K562 (cell line): Measurements from ENCODE around the gene DEFB114. TPM values are rescaled to one million over a fixed set of nuclear protein-coding genes. Genes with fewer than 3 reads are reported as not detected.

Experiments
- CGGBP1 ChIP-seq: fragments of 250-450 bp; sonication (Bioruptor Pico); IDR thresholded peaks from 2 replicates; pipeline ENCODE4 v1.9.0; 2021; ENCODE audit warnings: mild to moderate bottlenecking
- CSDE1 ChIP-seq, 2 experiments: fragments of 450-650 bp; IDR thresholded peaks; 2 replicates each; pipeline ENCODE4 v1.6.1; 2016; ENCODE audit warnings: mild to moderate bottlenecking in 1 of 2
- HDAC1 ChIP-seq, 2 experiments: fragments of 450-650 bp; IDR thresholded peaks; 2 replicates each; pipeline ENCODE4 v1.6.1; 2016 to 2017; ENCODE audit warnings: inconsistent platforms in 1 of 2, mild to moderate bottlenecking in 1 of 2, moderate library complexity in 1 of 2
- PHF20 ChIP-seq: fragments of 450-650 bp; IDR thresholded peaks from 2 replicates; pipeline ENCODE4 v1.6.1; 2018; ENCODE audit not compliant: partially characterized antibody
- POLR2G ChIP-seq: fragments of 200-400 bp; formaldehyde crosslinking; IDR thresholded peaks from 2 replicates; pipeline ENCODE4 v1.6.1; 2017; ENCODE audit warnings: low read depth, mild to moderate bottlenecking, antibody characterized with exemption, low read length, moderate library complexity
- RBBP5 ChIP-seq: fragments of 200-600 bp; sonication (generic); IDR thresholded peaks from 2 replicates; pipeline ENCODE4 v1.6.1; 2012; ENCODE audit warnings: borderline replicate concordance, mild to moderate bottlenecking, low read length, control low read depth, inconsistent platforms; ENCODE audit not compliant: insufficient read depth, poor library complexity, severe bottlenecking
- SAFB2 ChIP-seq: fragments of 200-400 bp; formaldehyde crosslinking; IDR thresholded peaks from 2 replicates; pipeline ENCODE4 v1.6.1; 2018; ENCODE audit warnings: borderline replicate concordance, low read length, low read depth, moderate library complexity; ENCODE audit not compliant: severe bottlenecking
- SMARCE1 ChIP-seq: fragments of 450-650 bp; IDR thresholded peaks from 2 replicates; pipeline ENCODE4 v1.7.1; 2016; ENCODE audit warnings: mild to moderate bottlenecking
- SOX6 ChIP-seq: fragments of 450-650 bp; IDR thresholded peaks from 2 replicates; pipeline ENCODE4 v1.6.1; 2014; ENCODE audit warnings: mild to moderate bottlenecking
- THAP12 ChIP-seq: fragments of 250-450 bp; sonication (Bioruptor Pico); IDR thresholded peaks from 2 replicates; pipeline ENCODE4 v1.9.0; 2021; ENCODE audit warnings: mild to moderate bottlenecking, inconsistent platforms
- TRIM28 ChIP-seq: fragments of 450-650 bp; IDR thresholded peaks from 2 replicates; pipeline ENCODE4 v1.6.1; 2017
- XRCC5 ChIP-seq: fragments of 200-400 bp; formaldehyde crosslinking; IDR thresholded peaks from 2 replicates; pipeline ENCODE4 v1.6.1; 2017; ENCODE audit warnings: low read depth, mild to moderate bottlenecking, low read length
- ZNF184 ChIP-seq: sonication (generic); formaldehyde crosslinking; IDR thresholded peaks from 2 replicates; pipeline ENCODE4 v1.5.0; 2020; ENCODE audit warnings: missing genetic modification reagents
- ZNF224 ChIP-seq: sonication (generic); formaldehyde crosslinking; IDR thresholded peaks from 2 replicates; pipeline ENCODE4 v1.8.0; 2022; ENCODE audit warnings: mild to moderate bottlenecking, missing genetic modification reagents
- ZNF561 ChIP-seq: fragments of 450-650 bp; formaldehyde crosslinking; conservative IDR thresholded peaks from 2 replicates; pipeline ENCODE4 v1.4.0; 2020; ENCODE audit warnings: mild to moderate bottlenecking, moderate library complexity
- polyA plus RNA-seq, 8 experiments: library from polyadenylated mRNA; depleted of rRNA in 4 of 8; stranded (reverse) in 5 of 8; unstranded in 3 of 8; fragments of >200 nt; fragmentation: Nextera tagmentation in 2 of 8; fragmentation: Illumina TruSeq in 1 of 8; extraction: Ambion mirVana in 2 of 8; extraction: Trizol in 1 of 8; gene quantifications; 2 replicates each; pipeline versions ENCODE4 v1.2.1 to v1.2.3, GENCODE V29; 2011 to 2014; ENCODE audit warnings: inconsistent platforms in 1 of 8, missing spikeins in 1 of 8
- total RNA-seq, 7 experiments: library from RNA; depleted of rRNA in 6 of 7; stranded (reverse); fragments of >200 nt in 6 of 7; fragmentation: Illumina TruSeq in 2 of 7; extraction: Trizol in 2 of 7; gene quantifications; 2 replicates each; pipeline versions ENCODE4 v1.2.1 to v1.2.3, GENCODE V29; 2011 to 2021; ENCODE audit warnings: low replicate concordance in 1 of 7
- TF ChIP-seq, protein P1 (sequence below), 2 experiments: fragments of 450-650 bp; conservative IDR thresholded peaks; 2 replicates each; pipeline ENCODE4 v1.6.1; 2017; ENCODE audit warnings: mild to moderate bottlenecking in 2 of 2, moderate library complexity in 2 of 2
- TF ChIP-seq, protein P2 (sequence below): fragments of 450-650 bp; IDR thresholded peaks from 2 replicates; pipeline ENCODE4 v1.7.0; 2016; ENCODE audit warnings: borderline replicate concordance
- TF ChIP-seq, protein P3 (sequence below): sonication (generic); formaldehyde crosslinking; IDR thresholded peaks from 2 replicates; pipeline ENCODE4 v1.8.0; 2022; ENCODE audit warnings: mild to moderate bottlenecking, missing genetic modification reagents

DEFB114 gene
- total and polyA plus RNA-seq, 9 of the 15 experiments (the other 6 are each of a cell fraction or from before 2014, with no cell fraction given), result not detected

DNA sequence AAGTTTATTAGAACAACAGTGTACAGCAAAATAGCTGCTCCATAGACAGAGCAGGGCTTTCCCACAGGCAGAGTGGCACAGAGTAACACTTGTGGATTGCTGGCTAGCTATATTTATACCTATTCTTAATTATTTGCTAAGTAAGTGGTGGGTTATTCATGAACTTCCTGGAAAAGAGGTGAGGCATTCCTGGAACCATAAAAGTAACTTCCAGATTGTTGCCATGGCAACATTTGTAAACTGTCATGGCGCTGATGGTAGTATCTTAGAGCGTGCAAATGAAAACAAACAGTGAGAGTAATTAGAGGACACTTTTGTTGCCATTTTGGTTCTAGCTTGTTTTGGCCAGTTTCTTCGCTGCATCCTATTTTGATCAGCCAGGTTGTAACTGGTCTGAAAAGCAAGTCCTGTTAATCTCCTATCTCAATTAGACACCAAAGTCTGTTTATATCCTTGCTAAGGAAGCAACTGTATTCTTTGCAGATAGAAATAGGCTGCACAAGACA is 23.9 kb downstream of the DEFB114 start (continued):
- TF ChIP-seq, protein P1, sequence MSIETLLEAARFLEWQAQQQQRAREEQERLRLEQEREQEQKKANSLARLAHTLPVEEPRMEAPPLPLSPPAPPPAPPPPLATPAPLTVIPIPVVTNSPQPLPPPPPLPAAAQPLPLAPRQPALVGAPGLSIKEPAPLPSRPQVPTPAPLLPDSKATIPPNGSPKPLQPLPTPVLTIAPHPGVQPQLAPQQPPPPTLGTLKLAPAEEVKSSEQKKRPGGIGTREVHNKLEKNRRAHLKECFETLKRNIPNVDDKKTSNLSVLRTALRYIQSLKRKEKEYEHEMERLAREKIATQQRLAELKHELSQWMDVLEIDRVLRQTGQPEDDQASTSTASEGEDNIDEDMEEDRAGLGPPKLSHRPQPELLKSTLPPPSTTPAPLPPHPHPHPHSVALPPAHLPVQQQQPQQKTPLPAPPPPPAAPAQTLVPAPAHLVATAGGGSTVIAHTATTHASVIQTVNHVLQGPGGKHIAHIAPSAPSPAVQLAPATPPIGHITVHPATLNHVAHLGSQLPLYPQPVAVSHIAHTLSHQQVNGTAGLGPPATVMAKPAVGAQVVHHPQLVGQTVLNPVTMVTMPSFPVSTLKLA (conservative IDR thresholded peaks at IDR 0.05), result peak; percentile 91 to 95
- TF ChIP-seq, protein P2, sequence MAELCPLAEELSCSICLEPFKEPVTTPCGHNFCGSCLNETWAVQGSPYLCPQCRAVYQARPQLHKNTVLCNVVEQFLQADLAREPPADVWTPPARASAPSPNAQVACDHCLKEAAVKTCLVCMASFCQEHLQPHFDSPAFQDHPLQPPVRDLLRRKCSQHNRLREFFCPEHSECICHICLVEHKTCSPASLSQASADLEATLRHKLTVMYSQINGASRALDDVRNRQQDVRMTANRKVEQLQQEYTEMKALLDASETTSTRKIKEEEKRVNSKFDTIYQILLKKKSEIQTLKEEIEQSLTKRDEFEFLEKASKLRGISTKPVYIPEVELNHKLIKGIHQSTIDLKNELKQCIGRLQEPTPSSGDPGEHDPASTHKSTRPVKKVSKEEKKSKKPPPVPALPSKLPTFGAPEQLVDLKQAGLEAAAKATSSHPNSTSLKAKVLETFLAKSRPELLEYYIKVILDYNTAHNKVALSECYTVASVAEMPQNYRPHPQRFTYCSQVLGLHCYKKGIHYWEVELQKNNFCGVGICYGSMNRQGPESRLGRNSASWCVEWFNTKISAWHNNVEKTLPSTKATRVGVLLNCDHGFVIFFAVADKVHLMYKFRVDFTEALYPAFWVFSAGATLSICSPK, result no peak
- no peak for TF ChIP-seq ZNF184 (CRISPR knock-in tag)
- TF ChIP-seq SAFB2, result no peak
- TF ChIP-seq, protein P3, sequence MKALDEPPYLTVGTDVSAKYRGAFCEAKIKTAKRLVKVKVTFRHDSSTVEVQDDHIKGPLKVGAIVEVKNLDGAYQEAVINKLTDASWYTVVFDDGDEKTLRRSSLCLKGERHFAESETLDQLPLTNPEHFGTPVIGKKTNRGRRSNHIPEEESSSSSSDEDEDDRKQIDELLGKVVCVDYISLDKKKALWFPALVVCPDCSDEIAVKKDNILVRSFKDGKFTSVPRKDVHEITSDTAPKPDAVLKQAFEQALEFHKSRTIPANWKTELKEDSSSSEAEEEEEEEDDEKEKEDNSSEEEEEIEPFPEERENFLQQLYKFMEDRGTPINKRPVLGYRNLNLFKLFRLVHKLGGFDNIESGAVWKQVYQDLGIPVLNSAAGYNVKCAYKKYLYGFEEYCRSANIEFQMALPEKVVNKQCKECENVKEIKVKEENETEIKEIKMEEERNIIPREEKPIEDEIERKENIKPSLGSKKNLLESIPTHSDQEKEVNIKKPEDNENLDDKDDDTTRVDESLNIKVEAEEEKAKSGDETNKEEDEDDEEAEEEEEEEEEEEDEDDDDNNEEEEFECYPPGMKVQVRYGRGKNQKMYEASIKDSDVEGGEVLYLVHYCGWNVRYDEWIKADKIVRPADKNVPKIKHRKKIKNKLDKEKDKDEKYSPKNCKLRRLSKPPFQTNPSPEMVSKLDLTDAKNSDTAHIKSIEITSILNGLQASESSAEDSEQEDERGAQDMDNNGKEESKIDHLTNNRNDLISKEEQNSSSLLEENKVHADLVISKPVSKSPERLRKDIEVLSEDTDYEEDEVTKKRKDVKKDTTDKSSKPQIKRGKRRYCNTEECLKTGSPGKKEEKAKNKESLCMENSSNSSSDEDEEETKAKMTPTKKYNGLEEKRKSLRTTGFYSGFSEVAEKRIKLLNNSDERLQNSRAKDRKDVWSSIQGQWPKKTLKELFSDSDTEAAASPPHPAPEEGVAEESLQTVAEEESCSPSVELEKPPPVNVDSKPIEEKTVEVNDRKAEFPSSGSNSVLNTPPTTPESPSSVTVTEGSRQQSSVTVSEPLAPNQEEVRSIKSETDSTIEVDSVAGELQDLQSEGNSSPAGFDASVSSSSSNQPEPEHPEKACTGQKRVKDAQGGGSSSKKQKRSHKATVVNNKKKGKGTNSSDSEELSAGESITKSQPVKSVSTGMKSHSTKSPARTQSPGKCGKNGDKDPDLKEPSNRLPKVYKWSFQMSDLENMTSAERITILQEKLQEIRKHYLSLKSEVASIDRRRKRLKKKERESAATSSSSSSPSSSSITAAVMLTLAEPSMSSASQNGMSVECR (CRISPR knock-in tag), result peak; percentile 72; the same call in 1 of the 2 replicates
- no peak for TF ChIP-seq ZNF561 (CRISPR knock-in tag)
- TF ChIP-seq HDAC1 (IDR thresholded peaks at IDR 0.05), result peak in 1 of 2 experiments; percentile 92; a peak in 2 of 4 replicates
- no peak for TF ChIP-seq XRCC5
- TF ChIP-seq CGGBP1 (CRISPR knock-in tag), result no peak
- no peak for TF ChIP-seq TRIM28
- TF ChIP-seq SMARCE1, result peak; percentile 77
- no peak for TF ChIP-seq PHF20
- peak in 1 of 2 experiments; percentile 98; a peak in 2 of 4 replicates for TF ChIP-seq CSDE1 (IDR thresholded peaks at IDR 0.05)
- no peak for TF ChIP-seq ZNF224 (CRISPR knock-in tag)
- no peak for TF ChIP-seq POLR2G
- no peak for TF ChIP-seq THAP12 (CRISPR knock-in tag)
- peak; percentile 85 for TF ChIP-seq SOX6
- TF ChIP-seq RBBP5, result peak; percentile 78
